GM15510 (cell line): Measurements from ENCODE around the gene CTNND2.

Experiments used
- POLR2A ChIP-seq: IDR thresholded peaks from 3 replicates; pipeline ENCODE4 v1.6.1; 2011; ENCODE audit warnings: borderline replicate concordance; ENCODE audit not compliant: insufficient read length; ENCODE audit errors: extremely low read depth

Gene CTNND2

GRCh38 chr5:11675184-11675583, 229.1 kb downstream of the CTNND2 start:
- no peak for TF ChIP-seq POLR2A

DNA sequence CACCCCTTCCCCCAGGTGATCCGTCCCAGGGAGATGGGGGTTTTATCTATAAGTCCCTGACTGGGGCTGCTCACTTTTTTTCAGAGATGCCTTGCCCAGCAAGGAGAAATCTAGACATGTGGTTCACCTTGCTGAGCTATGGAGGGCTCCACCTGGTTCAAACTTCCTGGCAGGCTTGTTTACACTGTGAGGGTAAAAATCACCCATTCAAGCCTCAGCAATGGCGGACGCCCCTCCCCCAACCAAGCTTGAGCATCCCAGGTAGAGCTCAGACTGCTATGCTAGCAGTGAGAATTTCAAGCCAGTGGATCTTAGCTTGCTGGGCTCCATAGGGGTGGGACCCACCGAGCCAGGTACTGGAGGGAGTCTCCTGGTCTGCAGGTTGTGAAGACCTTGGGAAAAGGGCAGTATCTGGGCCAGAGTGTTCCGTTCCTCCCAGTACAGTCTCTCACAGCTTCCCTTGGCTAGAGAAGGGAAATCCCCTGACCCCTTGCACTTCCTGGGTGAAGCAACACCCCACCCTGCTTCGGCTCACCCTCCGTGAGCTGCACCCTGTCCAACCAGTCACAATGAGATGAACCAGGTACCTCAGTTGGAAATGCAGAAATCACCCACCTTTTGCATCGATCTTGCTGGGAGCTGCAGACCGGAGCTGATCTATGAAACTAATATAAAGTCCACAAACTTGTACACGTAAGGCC, 231.7 kb downstream of the CTNND2 start:
- TF ChIP-seq POLR2A, result no peak

- TF ChIP-seq POLR2A, result no peak
These were observed 245.9 kb downstream of the CTNND2 start for GRCh38 chr5:11658376-11658775.

DNA sequence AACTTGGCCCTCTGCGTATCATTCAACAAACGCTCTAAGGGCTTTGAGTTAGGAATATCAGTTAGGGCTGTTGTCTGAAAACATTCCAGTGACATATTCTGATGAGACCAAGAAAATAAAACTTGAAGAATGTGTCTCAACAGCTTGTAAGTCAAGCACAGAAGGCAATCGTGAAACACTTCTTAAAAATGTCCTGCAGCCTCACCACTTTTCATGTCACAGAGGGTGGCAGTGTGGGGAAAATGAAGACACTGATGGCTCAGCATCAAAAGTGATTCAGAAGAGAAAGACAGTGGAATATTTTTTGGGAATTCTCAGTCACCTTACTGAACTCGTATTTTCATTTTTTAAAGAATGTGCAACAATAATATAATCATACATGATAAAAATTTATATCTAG, 247.3 kb downstream of the CTNND2 start:
- no peak for TF ChIP-seq POLR2A

GRCh38 chr5:11655681-11656080, 248.6 kb downstream of the CTNND2 start:
- no peak for TF ChIP-seq POLR2A

DNA sequence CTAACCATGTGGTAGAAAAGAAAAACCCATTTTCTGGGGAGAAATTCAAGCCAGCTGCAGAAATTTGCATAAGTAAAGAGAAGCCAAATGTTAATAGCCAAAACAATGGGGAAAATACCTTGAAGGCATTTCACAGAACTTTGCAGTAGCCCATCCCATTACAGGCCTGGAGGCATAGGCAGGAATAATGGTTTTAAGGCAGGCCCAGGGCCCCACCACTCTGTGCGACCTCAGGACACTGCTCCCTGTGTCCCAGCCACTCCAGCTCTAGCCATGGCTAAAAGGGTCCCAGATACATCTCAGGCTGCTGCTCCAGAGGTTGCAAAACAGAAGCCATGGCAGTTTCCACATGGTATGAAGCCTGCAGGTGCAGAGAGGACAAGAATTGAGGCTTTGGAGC, 253.3 kb downstream of the CTNND2 start:
- TF ChIP-seq POLR2A, result no peak

DNA sequence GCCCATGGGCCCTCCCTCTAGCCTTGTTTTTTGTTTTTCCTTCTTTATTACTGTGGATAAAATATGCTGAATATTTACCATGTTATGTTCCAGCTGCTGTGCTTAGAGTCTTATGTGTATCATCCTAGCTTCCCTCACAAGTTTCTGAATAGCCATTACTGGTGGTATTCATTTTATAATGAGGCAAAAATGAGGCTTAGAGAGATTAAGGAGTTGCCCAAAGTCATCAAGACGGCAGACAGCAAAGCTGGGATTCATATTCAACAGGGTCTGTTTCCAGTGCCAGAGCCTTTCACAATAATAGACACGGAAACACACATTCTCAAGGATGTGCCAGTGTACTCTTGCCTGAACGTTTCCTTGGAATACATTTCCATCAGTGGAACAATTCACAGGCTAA, 258.1 kb downstream of the CTNND2 start:
- TF ChIP-seq POLR2A, result no peak

DNA sequence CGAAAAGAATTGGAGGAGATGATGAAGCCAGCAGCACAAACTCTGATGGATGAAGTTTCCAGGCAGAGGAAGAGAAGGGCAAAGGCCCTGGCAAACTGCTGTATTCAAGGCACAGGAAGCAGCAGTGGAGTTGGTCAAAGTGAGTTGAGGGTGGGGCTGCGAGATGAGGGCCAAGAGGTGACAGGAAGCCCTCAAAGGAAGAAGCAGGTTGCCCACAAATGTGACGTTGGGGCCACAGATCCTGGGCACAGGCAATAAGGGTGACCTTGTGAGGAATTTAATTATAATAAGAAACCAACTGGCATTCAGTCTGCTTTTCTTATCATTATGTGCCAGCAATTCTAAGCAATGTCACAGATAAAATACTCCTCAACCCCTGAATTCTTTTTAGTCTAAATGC, 261.8 kb downstream of the CTNND2 start:
- TF ChIP-seq POLR2A, result no peak

GRCh38 chr5:11640158-11640873, 263.9 kb downstream of the CTNND2 start:
- no peak for TF ChIP-seq POLR2A

- TF ChIP-seq POLR2A, result no peak
These were observed 281.5 kb downstream of the CTNND2 start for GRCh38 chr5:11622785-11623184.

- no peak for TF ChIP-seq POLR2A
These were observed 284.1 kb downstream of the CTNND2 start for GRCh38 chr5:11620172-11620571.

DNA sequence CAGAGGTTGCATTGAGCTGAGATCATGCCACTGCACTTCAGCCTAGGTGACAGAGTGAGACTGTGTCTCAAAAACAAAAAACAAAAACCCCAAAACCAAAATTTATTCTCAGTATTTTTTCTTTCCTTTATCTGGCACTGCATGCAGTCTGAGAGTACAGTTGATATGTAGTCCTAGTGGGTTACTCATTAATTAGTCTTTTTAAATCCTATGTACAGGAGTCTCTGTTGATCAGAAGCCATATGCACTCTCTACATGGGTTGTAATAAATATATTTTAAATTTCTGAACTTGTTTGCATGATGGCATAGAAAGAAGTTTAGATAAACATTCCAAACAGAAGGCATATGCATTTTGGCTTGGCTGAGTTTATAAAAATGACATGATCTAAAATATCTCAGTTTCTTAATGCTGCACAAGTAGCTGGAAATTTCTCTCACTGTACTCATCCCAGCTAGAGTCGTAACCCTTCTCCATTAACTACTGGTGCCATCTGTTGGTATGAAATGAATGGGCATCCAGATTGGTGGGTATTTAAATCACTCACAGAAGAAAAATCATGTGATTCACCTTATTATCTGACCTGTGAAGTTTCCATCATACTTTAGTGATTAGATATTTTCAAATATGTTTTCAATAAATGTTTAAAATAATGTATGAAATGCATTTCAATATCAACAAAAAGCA, 284.8 kb downstream of the CTNND2 start:
- TF ChIP-seq POLR2A, result no peak

DNA sequence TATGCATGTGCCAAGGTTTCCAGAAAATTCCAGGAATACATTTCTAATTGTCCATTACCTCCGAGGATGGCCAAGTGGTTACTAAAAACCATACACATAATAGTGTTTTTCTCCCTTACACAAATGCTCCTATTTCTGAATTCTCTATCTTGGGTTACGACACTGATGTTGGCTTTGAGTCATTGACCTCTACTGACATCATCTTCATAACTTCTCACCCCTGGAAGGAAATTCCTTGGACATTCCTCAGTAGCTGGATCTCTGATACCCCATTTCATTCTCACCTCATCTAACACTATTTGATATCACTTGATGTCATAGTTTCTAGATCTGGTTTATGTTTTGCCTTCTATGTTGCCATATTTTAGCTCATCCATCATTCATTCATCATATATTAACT, 287.2 kb downstream of the CTNND2 start:
- TF ChIP-seq POLR2A, result no peak

GRCh38 chr5:11611011-11611410, 293.2 kb downstream of the CTNND2 start:
- TF ChIP-seq POLR2A, result no peak

GRCh38 chr5:11609570-11610303, 294.5 kb downstream of the CTNND2 start:
- TF ChIP-seq POLR2A, result no peak
